Left lung (tissue), 10 donors: ENCODE data around the gene ADRA2B. TPM values are rescaled to one million over a fixed set of nuclear protein-coding genes. Genes with fewer than 3 reads are reported as not detected.
A peak's percentile ranks its signal among the peaks of the same experiment; 100 is the strongest.

ENCODE experiments used
- ATAC-seq: fragments of 200-7000 bp; cut with Tn5 transposase; one replicate; pipeline ENCODE4 v1.9.1; 2020; ENCODE audit warnings: moderate library complexity
- DNase-seq, 4 donors: peaks; one replicate each; pipeline ENCODE4 v3.0.0-alpha.2; 2013 to 2020
- H3K27ac ChIP-seq, 2 donors: fragments of 200-600 bp; sonication (generic) in 1 of 2; one replicate each; pipeline versions ENCODE4 v1.5.0 to v1.8.0; 2020 to 2021
- H3K27me3 ChIP-seq, 2 donors: fragments of 200-600 bp; sonication (generic) in 1 of 2; one replicate each; pipeline versions ENCODE4 v1.5.0 to v1.8.0; 2020 to 2021
- H3K36me3 ChIP-seq, 2 donors: fragments of 200-600 bp; sonication (generic) in 1 of 2; one replicate each; pipeline versions ENCODE4 v1.5.0 to v1.8.0; 2020 to 2021
- H3K4me1 ChIP-seq, 2 donors: fragments of 200-600 bp; one replicate each; pipeline ENCODE4 v1.8.0; 2021
- H3K4me3 ChIP-seq, 2 donors: fragments of 200-600 bp; sonication (generic) in 1 of 2; one replicate each; pipeline versions ENCODE4 v1.5.0 to v1.8.0; 2020 to 2021; ENCODE audit warnings: mild to moderate bottlenecking in 1 of 2
- H3K9me3 ChIP-seq, 2 donors: fragments of 200-600 bp; sonication (generic) in 1 of 2; one replicate each; pipeline versions ENCODE4 v1.5.0 to v1.8.0; 2020 to 2021
- CTCF ChIP-seq, 2 donors: fragments of 200-600 bp; sonication (generic) in 1 of 2; IDR thresholded peaks; one replicate each; pipeline versions ENCODE4 v1.5.0 to v1.8.0; 2021; ENCODE audit warnings: antibody characterized with exemption in 2 of 2
- intact Hi-C, 2 donors: fragments of 100-400 bp; cut with DNase I; formaldehyde crosslinking; loops; one replicate each; pipeline versions ENCODE4 v1.11.2 to v1.14.2; 2022
- polyA plus RNA-seq, 6 donors: library from polyadenylated mRNA; unstranded; fragments of 120-200 nt; gene quantifications; one replicate each; pipeline ENCODE4 v1.2.1, GENCODE V29; 2013; ENCODE audit not compliant: insufficient read length in 6 of 6
- total RNA-seq, 2 donors: library from RNA; stranded (reverse); fragmentation: NEBNext Ultra II Directional; extraction: Animal tissue kit (Norgen Biotek cat#: 25700); gene quantifications; one replicate each; pipeline ENCODE4 v1.2.1, GENCODE V29; 2021
- donor health status: DM: no; HTN: yes; CAD: no.
- donor health status: DM: no; HTN: no; CAD: no.

ADRA2B gene
- total and polyA plus RNA-seq, 8 donors: 0.20 to 2.3 (median 1.2) TPM

GRCh38 chr2:96115631-96116423 is 544 bp downstream of the ADRA2B start:
- intact Hi-C loops: no loop called here
- peaks cover 18 to 68% of the 10 kb centered on the region in 2 donors for H3K27me3 ChIP-seq
- H3K27ac ChIP-seq: no peak overlapping the region
- ATAC-seq (no peak), DNase-seq (peak in 2 of 4 donors; percentile 29 to 60)
- H3K4me1 ChIP-seq: peaks cover 4 to 15% of the 10 kb centered on the region in 2 donors
- no peaks in the 10 kb centered on the region for H3K9me3 ChIP-seq
- H3K36me3 ChIP-seq: no peaks in the 10 kb centered on the region
- H3K4me3 ChIP-seq: peak overlapping the region; percentile 44 to 64
- TF ChIP-seq CTCF (IDR thresholded peaks at IDR 0.05): no peak

GRCh38 chr2:96114903-96115581 is 1.3 kb downstream of the ADRA2B start:
- H3K4me1 ChIP-seq: peaks cover 4 to 15% of the 10 kb centered on the region in 2 donors
- ATAC-seq (no peak), DNase-seq (peak in 2 of 4 donors; percentile 25 to 60)
- intact Hi-C loops: no loop called here
- no peak for TF ChIP-seq CTCF (IDR thresholded peaks at IDR 0.05)
- no peak overlapping the region for H3K4me3 ChIP-seq
- no peak overlapping the region for H3K27ac ChIP-seq
- no peaks in the 10 kb centered on the region for H3K9me3 ChIP-seq
- no peaks in the 10 kb centered on the region for H3K36me3 ChIP-seq
- H3K27me3 ChIP-seq: peaks cover 18 to 60% of the 10 kb centered on the region in 2 donors

- no peak for TF ChIP-seq CTCF (IDR thresholded peaks at IDR 0.05)
- H3K4me1 ChIP-seq: peaks cover 4 to 15% of the 10 kb centered on the region in 2 donors
- H3K4me3 ChIP-seq: no peak overlapping the region
- intact Hi-C loops: no loop called here
- H3K27ac ChIP-seq: no peak overlapping the region
- H3K36me3 ChIP-seq: no peaks in the 10 kb centered on the region
- no peak for ATAC-seq
- H3K27me3 ChIP-seq: peaks cover 18 to 55% of the 10 kb centered on the region in 2 donors
- no peaks in the 10 kb centered on the region for H3K9me3 ChIP-seq
- peak in 2 of 4 donors; percentile 19 to 80 for DNase-seq
Observed at GRCh38 chr2:96114546-96114902, 1.8 kb downstream of the ADRA2B start.

GRCh38 chr2:96113951-96114350 is 2.4 kb downstream of the ADRA2B start:
- no peak overlapping the region for H3K27ac ChIP-seq
- intact Hi-C loops: no loop called here
- H3K4me1 ChIP-seq: peaks cover 4 to 15% of the 10 kb centered on the region in 2 donors
- no peak overlapping the region for H3K4me3 ChIP-seq
- no peak for TF ChIP-seq CTCF (IDR thresholded peaks at IDR 0.05)
- ATAC-seq (no peak), DNase-seq (peak in 2 of 4 donors; percentile 26 to 29)
- no peaks in the 10 kb centered on the region for H3K9me3 ChIP-seq
- no peaks in the 10 kb centered on the region for H3K36me3 ChIP-seq
- H3K27me3 ChIP-seq: peaks cover 18 to 49% of the 10 kb centered on the region in 2 donors

- no peak for TF ChIP-seq CTCF (IDR thresholded peaks at IDR 0.05)
- Histone ChIP-seq H3K4me1 (peaks cover 4 to 15% of the 10 kb centered on the region in 2 donors), H3K4me3 (no peak overlapping the region), H3K27ac (no peak overlapping the region), H3K9me3 (no peaks in the 10 kb centered on the region), H3K36me3 (no peaks in the 10 kb centered on the region), H3K27me3 (peaks cover 18 to 48% of the 10 kb centered on the region in 2 donors)
- intact Hi-C loops: no loop called here
- peak in 2 of 4 donors; percentile 32 to 53 for DNase-seq
- ATAC-seq: no peak
Observed at GRCh38 chr2:96113367-96113677, 3.0 kb downstream of the ADRA2B start.
